ENCODE measurements around the gene PBX1. TPM values are rescaled to one million over a fixed set of nuclear protein-coding genes. Genes with fewer than 3 reads are reported as not detected.
A peak's percentile ranks its signal among the peaks of the same experiment; 100 is the strongest.

PBX1 gene
- total and polyA plus RNA-seq, 2 experiments from 2014 or later = 40.0 to 104 TPM

GRCh38 chr1:164614316-164614715, 55.3 kb downstream of the PBX1 start:
- no peaks in the 10 kb centered on the region for H3K9me3 Mint-ChIP-seq
- H4K20me1 ChIP-seq (replicated peaks; ENCODE audit: insufficient read depth) = peaks cover 23% of the 10 kb centered on the region; the same call in 1 of the 2 replicates
- ATAC-seq (no peak), DNase-seq (ENCODE audit: low spot score) (no peak)
- H3K27ac ChIP-seq (ENCODE audit: low read depth) = no peak overlapping the region
- H3K36me3 Mint-ChIP-seq (ENCODE audit: low read depth) = peaks cover 10% of the 10 kb centered on the region; the same call in 2 of the 3 replicates
- no peak overlapping the region for H3K4me3 ChIP-seq
- H3K4me1 ChIP-seq (ENCODE audit: insufficient read depth) = peaks cover 74% of the 10 kb centered on the region
- H2AFZ ChIP-seq = no peak overlapping the region
- H3K36me3 ChIP-seq (ENCODE audit: insufficient read depth) = no peaks in the 10 kb centered on the region
- TF ChIP-seq, protein P1, sequence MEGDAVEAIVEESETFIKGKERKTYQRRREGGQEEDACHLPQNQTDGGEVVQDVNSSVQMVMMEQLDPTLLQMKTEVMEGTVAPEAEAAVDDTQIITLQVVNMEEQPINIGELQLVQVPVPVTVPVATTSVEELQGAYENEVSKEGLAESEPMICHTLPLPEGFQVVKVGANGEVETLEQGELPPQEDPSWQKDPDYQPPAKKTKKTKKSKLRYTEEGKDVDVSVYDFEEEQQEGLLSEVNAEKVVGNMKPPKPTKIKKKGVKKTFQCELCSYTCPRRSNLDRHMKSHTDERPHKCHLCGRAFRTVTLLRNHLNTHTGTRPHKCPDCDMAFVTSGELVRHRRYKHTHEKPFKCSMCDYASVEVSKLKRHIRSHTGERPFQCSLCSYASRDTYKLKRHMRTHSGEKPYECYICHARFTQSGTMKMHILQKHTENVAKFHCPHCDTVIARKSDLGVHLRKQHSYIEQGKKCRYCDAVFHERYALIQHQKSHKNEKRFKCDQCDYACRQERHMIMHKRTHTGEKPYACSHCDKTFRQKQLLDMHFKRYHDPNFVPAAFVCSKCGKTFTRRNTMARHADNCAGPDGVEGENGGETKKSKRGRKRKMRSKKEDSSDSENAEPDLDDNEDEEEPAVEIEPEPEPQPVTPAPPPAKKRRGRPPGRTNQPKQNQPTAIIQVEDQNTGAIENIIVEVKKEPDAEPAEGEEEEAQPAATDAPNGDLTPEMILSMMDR (conservative IDR thresholded peaks at IDR 0.05; ENCODE audit: low read depth in 2 of 2) = no peak
- no peak for TF ChIP-seq JUNB (IDR thresholded peaks at IDR 0.05; ENCODE audit: unreplicated experiment)
- TF ChIP-seq, protein P2, sequence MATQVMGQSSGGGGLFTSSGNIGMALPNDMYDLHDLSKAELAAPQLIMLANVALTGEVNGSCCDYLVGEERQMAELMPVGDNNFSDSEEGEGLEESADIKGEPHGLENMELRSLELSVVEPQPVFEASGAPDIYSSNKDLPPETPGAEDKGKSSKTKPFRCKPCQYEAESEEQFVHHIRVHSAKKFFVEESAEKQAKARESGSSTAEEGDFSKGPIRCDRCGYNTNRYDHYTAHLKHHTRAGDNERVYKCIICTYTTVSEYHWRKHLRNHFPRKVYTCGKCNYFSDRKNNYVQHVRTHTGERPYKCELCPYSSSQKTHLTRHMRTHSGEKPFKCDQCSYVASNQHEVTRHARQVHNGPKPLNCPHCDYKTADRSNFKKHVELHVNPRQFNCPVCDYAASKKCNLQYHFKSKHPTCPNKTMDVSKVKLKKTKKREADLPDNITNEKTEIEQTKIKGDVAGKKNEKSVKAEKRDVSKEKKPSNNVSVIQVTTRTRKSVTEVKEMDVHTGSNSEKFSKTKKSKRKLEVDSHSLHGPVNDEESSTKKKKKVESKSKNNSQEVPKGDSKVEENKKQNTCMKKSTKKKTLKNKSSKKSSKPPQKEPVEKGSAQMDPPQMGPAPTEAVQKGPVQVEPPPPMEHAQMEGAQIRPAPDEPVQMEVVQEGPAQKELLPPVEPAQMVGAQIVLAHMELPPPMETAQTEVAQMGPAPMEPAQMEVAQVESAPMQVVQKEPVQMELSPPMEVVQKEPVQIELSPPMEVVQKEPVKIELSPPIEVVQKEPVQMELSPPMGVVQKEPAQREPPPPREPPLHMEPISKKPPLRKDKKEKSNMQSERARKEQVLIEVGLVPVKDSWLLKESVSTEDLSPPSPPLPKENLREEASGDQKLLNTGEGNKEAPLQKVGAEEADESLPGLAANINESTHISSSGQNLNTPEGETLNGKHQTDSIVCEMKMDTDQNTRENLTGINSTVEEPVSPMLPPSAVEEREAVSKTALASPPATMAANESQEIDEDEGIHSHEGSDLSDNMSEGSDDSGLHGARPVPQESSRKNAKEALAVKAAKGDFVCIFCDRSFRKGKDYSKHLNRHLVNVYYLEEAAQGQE (IDR thresholded peaks at IDR 0.05; ENCODE audit: unreplicated experiment) = no peak
- TF ChIP-seq, protein P3, sequence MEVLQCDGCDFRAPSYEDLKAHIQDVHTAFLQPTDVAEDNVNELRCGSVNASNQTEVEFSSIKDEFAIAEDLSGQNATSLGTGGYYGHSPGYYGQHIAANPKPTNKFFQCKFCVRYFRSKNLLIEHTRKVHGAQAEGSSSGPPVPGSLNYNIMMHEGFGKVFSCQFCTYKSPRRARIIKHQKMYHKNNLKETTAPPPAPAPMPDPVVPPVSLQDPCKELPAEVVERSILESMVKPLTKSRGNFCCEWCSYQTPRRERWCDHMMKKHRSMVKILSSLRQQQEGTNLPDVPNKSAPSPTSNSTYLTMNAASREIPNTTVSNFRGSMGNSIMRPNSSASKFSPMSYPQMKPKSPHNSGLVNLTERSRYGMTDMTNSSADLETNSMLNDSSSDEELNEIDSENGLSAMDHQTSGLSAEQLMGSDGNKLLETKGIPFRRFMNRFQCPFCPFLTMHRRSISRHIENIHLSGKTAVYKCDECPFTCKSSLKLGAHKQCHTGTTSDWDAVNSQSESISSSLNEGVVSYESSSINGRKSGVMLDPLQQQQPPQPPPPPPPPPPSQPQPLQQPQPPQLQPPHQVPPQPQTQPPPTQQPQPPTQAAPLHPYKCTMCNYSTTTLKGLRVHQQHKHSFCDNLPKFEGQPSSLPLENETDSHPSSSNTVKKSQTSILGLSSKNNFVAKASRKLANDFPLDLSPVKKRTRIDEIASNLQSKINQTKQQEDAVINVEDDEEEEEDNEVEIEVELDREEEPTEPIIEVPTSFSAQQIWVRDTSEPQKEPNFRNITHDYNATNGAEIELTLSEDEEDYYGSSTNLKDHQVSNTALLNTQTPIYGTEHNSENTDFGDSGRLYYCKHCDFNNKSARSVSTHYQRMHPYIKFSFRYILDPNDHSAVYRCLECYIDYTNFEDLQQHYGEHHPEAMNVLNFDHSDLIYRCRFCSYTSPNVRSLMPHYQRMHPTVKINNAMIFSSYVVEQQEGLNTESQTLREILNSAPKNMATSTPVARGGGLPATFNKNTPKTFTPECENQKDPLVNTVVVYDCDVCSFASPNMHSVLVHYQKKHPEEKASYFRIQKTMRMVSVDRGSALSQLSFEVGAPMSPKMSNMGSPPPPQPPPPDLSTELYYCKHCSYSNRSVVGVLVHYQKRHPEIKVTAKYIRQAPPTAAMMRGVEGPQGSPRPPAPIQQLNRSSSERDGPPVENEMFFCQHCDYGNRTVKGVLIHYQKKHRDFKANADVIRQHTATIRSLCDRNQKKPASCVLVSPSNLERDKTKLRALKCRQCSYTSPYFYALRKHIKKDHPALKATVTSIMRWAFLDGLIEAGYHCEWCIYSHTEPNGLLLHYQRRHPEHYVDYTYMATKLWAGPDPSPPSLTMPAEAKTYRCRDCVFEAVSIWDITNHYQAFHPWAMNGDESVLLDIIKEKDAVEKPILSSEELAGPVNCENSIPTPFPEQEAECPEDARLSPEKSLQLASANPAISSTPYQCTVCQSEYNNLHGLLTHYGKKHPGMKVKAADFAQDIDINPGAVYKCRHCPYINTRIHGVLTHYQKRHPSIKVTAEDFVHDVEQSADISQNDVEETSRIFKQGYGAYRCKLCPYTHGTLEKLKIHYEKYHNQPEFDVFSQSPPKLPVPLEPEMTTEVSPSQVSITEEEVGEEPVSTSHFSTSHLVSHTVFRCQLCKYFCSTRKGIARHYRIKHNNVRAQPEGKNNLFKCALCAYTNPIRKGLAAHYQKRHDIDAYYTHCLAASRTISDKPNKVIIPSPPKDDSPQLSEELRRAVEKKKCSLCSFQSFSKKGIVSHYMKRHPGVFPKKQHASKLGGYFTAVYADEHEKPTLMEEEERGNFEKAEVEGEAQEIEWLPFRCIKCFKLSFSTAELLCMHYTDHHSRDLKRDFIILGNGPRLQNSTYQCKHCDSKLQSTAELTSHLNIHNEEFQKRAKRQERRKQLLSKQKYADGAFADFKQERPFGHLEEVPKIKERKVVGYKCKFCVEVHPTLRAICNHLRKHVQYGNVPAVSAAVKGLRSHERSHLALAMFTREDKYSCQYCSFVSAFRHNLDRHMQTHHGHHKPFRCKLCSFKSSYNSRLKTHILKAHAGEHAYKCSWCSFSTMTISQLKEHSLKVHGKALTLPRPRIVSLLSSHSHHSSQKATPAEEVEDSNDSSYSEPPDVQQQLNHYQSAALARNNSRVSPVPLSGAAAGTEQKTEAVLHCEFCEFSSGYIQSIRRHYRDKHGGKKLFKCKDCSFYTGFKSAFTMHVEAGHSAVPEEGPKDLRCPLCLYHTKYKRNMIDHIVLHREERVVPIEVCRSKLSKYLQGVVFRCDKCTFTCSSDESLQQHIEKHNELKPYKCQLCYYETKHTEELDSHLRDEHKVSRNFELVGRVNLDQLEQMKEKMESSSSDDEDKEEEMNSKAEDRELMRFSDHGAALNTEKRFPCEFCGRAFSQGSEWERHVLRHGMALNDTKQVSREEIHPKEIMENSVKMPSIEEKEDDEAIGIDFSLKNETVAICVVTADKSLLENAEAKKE (CRISPR knock-in tag; IDR thresholded peaks at IDR 0.05) = no peak
- no peak for TF ChIP-seq CREB1 (CRISPR knock-in tag; IDR thresholded peaks at IDR 0.05; ENCODE audit: low read depth)
- no peak for TF ChIP-seq POLR2AphosphoS5 (IDR thresholded peaks at IDR 0.05; ENCODE audit: low read depth)
- peaks cover 67% of the 10 kb centered on the region for H3K4me1 Mint-ChIP-seq
- no peaks in the 10 kb centered on the region; the same call in 1 of the 2 replicates for H3F3A ChIP-seq (replicated peaks; ENCODE audit: low read depth)
- H3K79me2 ChIP-seq (replicated peaks; ENCODE audit: insufficient read depth) = peaks cover 99% of the 10 kb centered on the region
- H3K27me3 ChIP-seq (ENCODE audit: insufficient read depth) = no peaks in the 10 kb centered on the region
- H3K4me2 ChIP-seq = peak overlapping the region; percentile 65
- H3K27ac Mint-ChIP-seq = peak overlapping the region; percentile 39
- no peaks in the 10 kb centered on the region for H3K9me2 ChIP-seq (ENCODE audit: insufficient read depth)
- H3K27me3 Mint-ChIP-seq (ENCODE audit: insufficient read depth, low read depth, poor library complexity) = peaks cover 7% of the 10 kb centered on the region
- no peak overlapping the region for H3K4me3 Mint-ChIP-seq

All from GM23338 (cell line).